Mammary epithelial cell (primary cell): ENCODE results near the gene CELSR1.

ENCODE experiments used
- CTCF ChIP-seq, 2 donors: IDR thresholded peaks in 1 of 2; conservative IDR thresholded peaks in 1 of 2; 2 replicates each; pipeline ENCODE4 v1.5.1; 2011 to 2012; ENCODE audit warnings: inconsistent platforms in 2 of 2, low read length in 2 of 2, mild to moderate bottlenecking in 2 of 2, control low read depth in 1 of 2, low read depth in 1 of 2; ENCODE audit not compliant: insufficient read depth in 1 of 2; ENCODE audit errors: extremely low read depth in 1 of 2
- EZH2 ChIP-seq: IDR thresholded peaks from 2 replicates; pipeline ENCODE4 v1.6.1; 2012; ENCODE audit warnings: low read length, inconsistent platforms, borderline replicate concordance

- no peak for TF ChIP-seq CTCF (conservative IDR thresholded peaks at IDR 0.05 in 1 of 2, IDR thresholded peaks at IDR 0.05 in 1 of 2; ENCODE audit: extremely low read depth in 1 of 2, insufficient read depth in 1 of 2, low read depth in 1 of 2, low read length in 2 of 2)
- TF ChIP-seq EZH2 = no peak
Measured at GRCh38 chr22:46411347-46411746, 126.1 kb downstream of the CELSR1 start.
